OCI-LY1 (cell line): Measurements from ENCODE around the gene SAC3D1.

Experiments used
- CTCF ChIP-seq: fragments of 200-600 bp; sonication (generic), shearing (Covaris generic); IDR thresholded peaks from 2 replicates; pipeline ENCODE4 v1.5.1; 2017; ENCODE audit warnings: mild to moderate bottlenecking, antibody characterized with exemption, low read length, moderate library complexity, mixed read lengths
- EZH2 ChIP-seq: fragments of 200-600 bp; sonication (generic), shearing (Covaris generic); IDR thresholded peaks from 2 replicates; pipeline ENCODE4 v1.8.0; 2017; ENCODE audit warnings: borderline replicate concordance, mixed run types, mild to moderate bottlenecking, antibody characterized with exemption, low read length, moderate library complexity, mixed read lengths

- TF ChIP-seq CTCF (no peak), EZH2 (no peak)
Measured at GRCh38 chr11:65085446-65085845, 44.4 kb downstream of the SAC3D1 start.
